ENCODE measurements around the gene CRHR1.

CRHR1 gene

GRCh38 chr17:45786349-45786748 is 2.2 kb downstream of the CRHR1 start:
- DNase-seq (ENCODE audit: low read depth), result no peak
- no peak overlapping the region for H3K4me3 ChIP-seq (ENCODE audit: low read depth, low read length)
- TF ChIP-seq CTCF (IDR thresholded peaks at IDR 0.05; ENCODE audit: low read depth, low read length) (no peak), MAX (IDR thresholded peaks at IDR 0.05; ENCODE audit: low read depth, low read length) (no peak), MYC (IDR thresholded peaks at IDR 0.05; ENCODE audit: low read depth, low read length) (no peak), POLR2A (IDR thresholded peaks at IDR 0.05; ENCODE audit: extremely low read depth, insufficient read length) (no peak)

- H3K4me3 ChIP-seq (ENCODE audit: low read depth, low read length), result no peak overlapping the region
- TF ChIP-seq POLR2A (IDR thresholded peaks at IDR 0.05; ENCODE audit: extremely low read depth, insufficient read length), result no peak
- no peak for TF ChIP-seq CTCF (IDR thresholded peaks at IDR 0.05; ENCODE audit: low read depth, low read length)
- no peak for TF ChIP-seq MAX (IDR thresholded peaks at IDR 0.05; ENCODE audit: low read depth, low read length)
- TF ChIP-seq MYC (IDR thresholded peaks at IDR 0.05; ENCODE audit: low read depth, low read length), result no peak
- DNase-seq (ENCODE audit: low read depth), result no peak
Observed at GRCh38 chr17:45787044-45787443, 2.9 kb downstream of the CRHR1 start.

- no peak overlapping the region for H3K4me3 ChIP-seq (ENCODE audit: low read depth, low read length)
- no peak for DNase-seq (ENCODE audit: low read depth)
- TF ChIP-seq CTCF (IDR thresholded peaks at IDR 0.05; ENCODE audit: low read depth, low read length) (no peak), POLR2A (IDR thresholded peaks at IDR 0.05; ENCODE audit: extremely low read depth, insufficient read length) (no peak), MAX (IDR thresholded peaks at IDR 0.05; ENCODE audit: low read depth, low read length) (no peak), MYC (IDR thresholded peaks at IDR 0.05; ENCODE audit: low read depth, low read length) (no peak)
Observed at GRCh38 chr17:45787656-45788055, 3.5 kb downstream of the CRHR1 start.

- TF ChIP-seq POLR2A (IDR thresholded peaks at IDR 0.05; ENCODE audit: extremely low read depth, insufficient read length) (no peak), CTCF (IDR thresholded peaks at IDR 0.05; ENCODE audit: low read depth, low read length) (no peak), MYC (IDR thresholded peaks at IDR 0.05; ENCODE audit: low read depth, low read length) (no peak), MAX (IDR thresholded peaks at IDR 0.05; ENCODE audit: low read depth, low read length) (no peak)
- DNase-seq (ENCODE audit: low read depth), result no peak
- H3K4me3 ChIP-seq (ENCODE audit: low read depth, low read length), result no peak overlapping the region
Observed at GRCh38 chr17:45788057-45788456, 3.9 kb downstream of the CRHR1 start.

GRCh38 chr17:45789874-45790273 is 5.8 kb downstream of the CRHR1 start:
- DNase-seq (ENCODE audit: low read depth), result peak; percentile 46
- no peak overlapping the region for H3K4me3 ChIP-seq (ENCODE audit: low read depth, low read length)
- no peak for TF ChIP-seq MYC (IDR thresholded peaks at IDR 0.05; ENCODE audit: low read depth, low read length)
- TF ChIP-seq MAX (IDR thresholded peaks at IDR 0.05; ENCODE audit: low read depth, low read length), result no peak
- no peak for TF ChIP-seq CTCF (IDR thresholded peaks at IDR 0.05; ENCODE audit: low read depth, low read length)
- TF ChIP-seq POLR2A (IDR thresholded peaks at IDR 0.05; ENCODE audit: extremely low read depth, insufficient read length), result no peak
